Measurements from ENCODE around the gene CDCA3. TPM values are rescaled to one million over a fixed set of nuclear protein-coding genes. Genes with fewer than 3 reads are reported as not detected.
"Not testable (repeated sequence)": the region's sequence is repeated elsewhere in the genome, so short reads cannot be mapped to it uniquely, and the experiment has no call there.

The CDCA3 gene
- total RNA-seq, 1 experiment from 2014 or later, result 92.0 TPM

- H3K27me3 ChIP-seq (ENCODE audit: low read length), result no peaks in the 10 kb centered on the region
- H3K4me2 ChIP-seq (ENCODE audit: low read length), result peak overlapping the region; percentile 98
- intact Hi-C loops (cut with micrococcal nuclease), result loop anchor here (1.0 kb wide), 1 partner anchor 19 kb away; no protein-coding TSS in a partner anchor
- H2AFZ ChIP-seq (ENCODE audit: low read length), result no peak overlapping the region
- H3K4me1 ChIP-seq (ENCODE audit: insufficient read depth, low read length), result peaks cover 31% of the 10 kb centered on the region
- peaks cover 23% of the 10 kb centered on the region for H4K20me1 ChIP-seq (ENCODE audit: low read length)
- TF ChIP-seq, protein P1, sequence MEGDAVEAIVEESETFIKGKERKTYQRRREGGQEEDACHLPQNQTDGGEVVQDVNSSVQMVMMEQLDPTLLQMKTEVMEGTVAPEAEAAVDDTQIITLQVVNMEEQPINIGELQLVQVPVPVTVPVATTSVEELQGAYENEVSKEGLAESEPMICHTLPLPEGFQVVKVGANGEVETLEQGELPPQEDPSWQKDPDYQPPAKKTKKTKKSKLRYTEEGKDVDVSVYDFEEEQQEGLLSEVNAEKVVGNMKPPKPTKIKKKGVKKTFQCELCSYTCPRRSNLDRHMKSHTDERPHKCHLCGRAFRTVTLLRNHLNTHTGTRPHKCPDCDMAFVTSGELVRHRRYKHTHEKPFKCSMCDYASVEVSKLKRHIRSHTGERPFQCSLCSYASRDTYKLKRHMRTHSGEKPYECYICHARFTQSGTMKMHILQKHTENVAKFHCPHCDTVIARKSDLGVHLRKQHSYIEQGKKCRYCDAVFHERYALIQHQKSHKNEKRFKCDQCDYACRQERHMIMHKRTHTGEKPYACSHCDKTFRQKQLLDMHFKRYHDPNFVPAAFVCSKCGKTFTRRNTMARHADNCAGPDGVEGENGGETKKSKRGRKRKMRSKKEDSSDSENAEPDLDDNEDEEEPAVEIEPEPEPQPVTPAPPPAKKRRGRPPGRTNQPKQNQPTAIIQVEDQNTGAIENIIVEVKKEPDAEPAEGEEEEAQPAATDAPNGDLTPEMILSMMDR (conservative IDR thresholded peaks at IDR 0.05; ENCODE audit: low read depth, low read length), result peak; percentile 78
- TF ChIP-seq EZH2phosphoT487 (IDR thresholded peaks at IDR 0.05; ENCODE audit: borderline replicate concordance, low read length), result no peak
- H3K27ac ChIP-seq (ENCODE audit: low read length), result 0 out of 2 replicates have a peak overlapping the region, but pooled peaks have one; percentile 28
- TSS peak; percentile 71 for BruUV-seq (replicated peaks)
- POLR2A ChIA-PET (ENCODE audit: unreplicated experiment), result interaction anchor here (0.5 to 1.1 kb wide), 6 partner anchors 10 to 338 kb away, joined by 3 to 22 read pairs (median 7); partner anchors contain the start of gene GAPDH
- peak overlapping the region; percentile 74 for H3K9ac ChIP-seq (ENCODE audit: low read length)
- H3K9me3 ChIP-seq (ENCODE audit: low read length), result no peaks in the 10 kb centered on the region
- DNase-seq (peak; percentile 82), ATAC-seq (peak; percentile 45)
- H3K79me2 ChIP-seq (ENCODE audit: low read length), result peaks cover 32% of the 10 kb centered on the region
- CTCF ChIA-PET, result interaction anchor here (0.5 to 1.9 kb wide), 7 partner anchors 11 to 207 kb away, joined by 3 to 12 read pairs (median 5); partner anchors contain the start of genes C12orf57, RNU7-1 and USP5
- H3K4me3 ChIP-seq (ENCODE audit: low read length), result peak overlapping the region; percentile 78
- H3K36me3 ChIP-seq (ENCODE audit: low read depth, low read length), result peaks cover 23% of the 10 kb centered on the region
- no peaks in the 10 kb centered on the region for H3K9me2 ChIP-seq (replicated peaks; ENCODE audit: low read length)
- peaks cover 3% of the 10 kb centered on the region for H3F3A ChIP-seq (ENCODE audit: low read length, unreplicated experiment)
Observed at GRCh38 chr12:6872073-6873048, 21.3 kb upstream of the CDCA3 start.

- ChIA-PET CTCF (interaction anchor here (0.5 to 1.9 kb wide), 3 partner anchors 19 to 228 kb away, joined by 4 to 12 read pairs (median 4); partner anchors contain the start of gene USP5), POLR2A (ENCODE audit: unreplicated experiment) (interaction anchor here (0.5 to 0.6 kb wide), 4 partner anchors 17 to 240 kb away, joined by 3 to 15 read pairs (median 4); no protein-coding TSS in a partner anchor)
- Histone ChIP-seq H3K9ac (ENCODE audit: low read length) (no peak overlapping the region), H3K36me3 (ENCODE audit: low read depth, low read length) (peaks cover 23% of the 10 kb centered on the region), H3K9me3 (ENCODE audit: low read length) (no peaks in the 10 kb centered on the region), H3F3A (ENCODE audit: low read length, unreplicated experiment) (peaks cover 3% of the 10 kb centered on the region), H4K20me1 (ENCODE audit: low read length) (peaks cover 23% of the 10 kb centered on the region), H3K79me2 (ENCODE audit: low read length) (peaks cover 33% of the 10 kb centered on the region), H3K27ac (ENCODE audit: low read length) (no peak overlapping the region), H3K4me1 (ENCODE audit: insufficient read depth, low read length) (peaks cover 38% of the 10 kb centered on the region), H3K9me2 (replicated peaks; ENCODE audit: low read length) (no peaks in the 10 kb centered on the region), H3K4me2 (ENCODE audit: low read length) (peak overlapping the region; percentile 98), H3K27me3 (ENCODE audit: low read length) (no peaks in the 10 kb centered on the region), H2AFZ (ENCODE audit: low read length) (no peak overlapping the region), H3K4me3 (ENCODE audit: low read length) (peak overlapping the region; percentile 78)
- BruUV-seq (replicated peaks), result no TSS peak
- peak; percentile 69 for DNase-seq
- TF ChIP-seq, protein P1 (conservative IDR thresholded peaks at IDR 0.05; ENCODE audit: low read depth, low read length), result no peak
- TF ChIP-seq EZH2phosphoT487 (IDR thresholded peaks at IDR 0.05; ENCODE audit: borderline replicate concordance, low read length), result no peak
- no peak for TF ChIP-seq EZH2 (IDR thresholded peaks at IDR 0.05; ENCODE audit: low read length, unreplicated experiment)
- peak; percentile 50 for ATAC-seq
- intact Hi-C loops (cut with micrococcal nuclease), result no loop called here
Observed at GRCh38 chr12:6871052-6871957, 20.2 kb upstream of the CDCA3 start.

DNA sequence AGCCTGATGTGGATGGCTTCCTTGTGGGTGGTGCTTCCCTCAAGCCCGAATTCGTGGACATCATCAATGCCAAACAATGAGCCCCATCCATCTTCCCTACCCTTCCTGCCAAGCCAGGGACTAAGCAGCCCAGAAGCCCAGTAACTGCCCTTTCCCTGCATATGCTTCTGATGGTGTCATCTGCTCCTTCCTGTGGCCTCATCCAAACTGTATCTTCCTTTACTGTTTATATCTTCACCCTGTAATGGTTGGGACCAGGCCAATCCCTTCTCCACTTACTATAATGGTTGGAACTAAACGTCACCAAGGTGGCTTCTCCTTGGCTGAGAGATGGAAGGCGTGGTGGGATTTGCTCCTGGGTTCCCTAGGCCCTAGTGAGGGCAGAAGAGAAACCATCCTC is 19.2 kb upstream of the CDCA3 start:
- ChIA-PET POLR2A (ENCODE audit: unreplicated experiment) (interaction anchor here (0.7 kb wide), 1 partner anchor 18 kb away, joined by 9 read pairs; no protein-coding TSS in a partner anchor), CTCF (interaction anchor here (1.5 kb wide), 1 partner anchor 21 kb away, joined by 16 read pairs; no protein-coding TSS in a partner anchor)
- H3K9ac ChIP-seq (ENCODE audit: low read length); DNase-seq; H3K4me3 ChIP-seq (ENCODE audit: low read length); intact Hi-C loops (cut with micrococcal nuclease); H3K27me3 ChIP-seq (ENCODE audit: low read length); H3K9me2 ChIP-seq (replicated peaks; ENCODE audit: low read length); ATAC-seq; H2AFZ ChIP-seq (ENCODE audit: low read length); H3F3A ChIP-seq (ENCODE audit: low read length, unreplicated experiment); H3K27ac ChIP-seq (ENCODE audit: low read length); H3K9me3 ChIP-seq (ENCODE audit: low read length); BruUV-seq (replicated peaks); H3K4me2 ChIP-seq (ENCODE audit: low read length): not testable (repeated sequence)
- Histone ChIP-seq H3K79me2 (ENCODE audit: low read length) (peaks cover 33% of the 10 kb centered on the region), H3K36me3 (ENCODE audit: low read depth, low read length) (peaks cover 23% of the 10 kb centered on the region), H4K20me1 (ENCODE audit: low read length) (peaks cover 23% of the 10 kb centered on the region), H3K4me1 (ENCODE audit: insufficient read depth, low read length) (peaks cover 38% of the 10 kb centered on the region)

Measured in PC-3 (cell line).